Ishikawa (cell line): ENCODE measurements around the gene SCOC.

Experiments used
- CEBPB ChIP-seq: IDR thresholded peaks from 2 replicates; pipeline ENCODE4 v1.6.1; 2012
- CREB1 ChIP-seq: IDR thresholded peaks from 2 replicates; pipeline ENCODE4 v1.6.1; 2012; ENCODE audit warnings: low read depth
- EGR1 ChIP-seq: IDR thresholded peaks from 2 replicates; pipeline ENCODE4 v1.6.1; 2012
- EP300 ChIP-seq: IDR thresholded peaks from 2 replicates; pipeline ENCODE4 v1.6.1; 2012; ENCODE audit warnings: borderline replicate concordance
- FOXM1 ChIP-seq: IDR thresholded peaks from 2 replicates; pipeline ENCODE4 v1.6.1; 2012; ENCODE audit warnings: low read depth, borderline replicate concordance
- MAX ChIP-seq: IDR thresholded peaks from 2 replicates; pipeline ENCODE4 v1.6.1; 2012
- NFIC ChIP-seq: IDR thresholded peaks from 2 replicates; pipeline ENCODE4 v1.6.1; 2012
- RAD21 ChIP-seq: IDR thresholded peaks from 2 replicates; pipeline ENCODE4 v1.6.1; 2012; ENCODE audit warnings: low read depth
- REST ChIP-seq: IDR thresholded peaks from 2 replicates; pipeline ENCODE4 v1.6.1; 2012; ENCODE audit warnings: low read depth, mild to moderate bottlenecking
- TAF1 ChIP-seq: IDR thresholded peaks from 2 replicates; pipeline ENCODE4 v1.6.1; 2012; ENCODE audit warnings: low read depth, mild to moderate bottlenecking
- TCF12 ChIP-seq: IDR thresholded peaks from 2 replicates; pipeline ENCODE4 v1.6.1; 2012; ENCODE audit warnings: low read depth
- TEAD4 ChIP-seq: IDR thresholded peaks from 2 replicates; pipeline ENCODE4 v1.6.1; 2012
- USF1 ChIP-seq: IDR thresholded peaks from 2 replicates; pipeline ENCODE4 v1.6.1; 2012
- YY1 ChIP-seq: IDR thresholded peaks from 2 replicates; pipeline ENCODE4 v1.6.1; 2012; ENCODE audit warnings: low read depth
- ZBTB7A ChIP-seq: IDR thresholded peaks from 2 replicates; pipeline ENCODE4 v1.6.1; 2012; ENCODE audit warnings: low read depth

SCOC gene

GRCh38 chr4:140349816-140350215 lies 23.6 kb upstream of the SCOC start:
- no peak for TF ChIP-seq TEAD4
- TF ChIP-seq FOXM1: no peak
- TF ChIP-seq CEBPB: no peak
- TF ChIP-seq CREB1: no peak
- no peak for TF ChIP-seq TAF1
- TF ChIP-seq EGR1: no peak
- TF ChIP-seq MAX: no peak
- no peak for TF ChIP-seq REST
- no peak for TF ChIP-seq NFIC
- TF ChIP-seq USF1: no peak
- TF ChIP-seq YY1: no peak
- TF ChIP-seq EP300: no peak
- no peak for TF ChIP-seq ZBTB7A

GRCh38 chr4:140351093-140352075 lies 22.1 kb upstream of the SCOC start:
- no peak for TF ChIP-seq CREB1
- no peak for TF ChIP-seq USF1
- no peak for TF ChIP-seq REST
- TF ChIP-seq TEAD4: no peak
- TF ChIP-seq TAF1: no peak
- no peak for TF ChIP-seq NFIC
- TF ChIP-seq EGR1: no peak
- no peak for TF ChIP-seq EP300
- no peak for TF ChIP-seq RAD21

- no peak for TF ChIP-seq FOXM1
- no peak for TF ChIP-seq REST
- TF ChIP-seq TAF1: no peak
- no peak for TF ChIP-seq TEAD4
- TF ChIP-seq EP300: no peak
- TF ChIP-seq USF1: no peak
- no peak for TF ChIP-seq TCF12
These were observed 19.7 kb upstream of the SCOC start for GRCh38 chr4:140353786-140354185.

- no peak for TF ChIP-seq TCF12
These were observed 18.2 kb upstream of the SCOC start for GRCh38 chr4:140355288-140355687.

GRCh38 chr4:140357868-140358267 lies 15.6 kb upstream of the SCOC start:
- no peak for TF ChIP-seq USF1
- TF ChIP-seq EGR1: no peak
- TF ChIP-seq EP300: no peak
- no peak for TF ChIP-seq TEAD4
- no peak for TF ChIP-seq TCF12
- TF ChIP-seq REST: no peak
- TF ChIP-seq CREB1: no peak
- no peak for TF ChIP-seq TAF1
- TF ChIP-seq FOXM1: no peak
- TF ChIP-seq MAX: no peak
- TF ChIP-seq NFIC: no peak
- TF ChIP-seq ZBTB7A: no peak
- no peak for TF ChIP-seq YY1
